ENCODE measurements around the gene RPE.

RPE gene

GRCh38 chr2:210027608-210028007 lies 25.2 kb downstream of the RPE start:
- H3K4me3 ChIP-seq (ENCODE audit: low read length) = no peak overlapping the region
- TF ChIP-seq ZNF274 (IDR thresholded peaks at IDR 0.05; ENCODE audit: low read depth, low read length) = no peak

DNA sequence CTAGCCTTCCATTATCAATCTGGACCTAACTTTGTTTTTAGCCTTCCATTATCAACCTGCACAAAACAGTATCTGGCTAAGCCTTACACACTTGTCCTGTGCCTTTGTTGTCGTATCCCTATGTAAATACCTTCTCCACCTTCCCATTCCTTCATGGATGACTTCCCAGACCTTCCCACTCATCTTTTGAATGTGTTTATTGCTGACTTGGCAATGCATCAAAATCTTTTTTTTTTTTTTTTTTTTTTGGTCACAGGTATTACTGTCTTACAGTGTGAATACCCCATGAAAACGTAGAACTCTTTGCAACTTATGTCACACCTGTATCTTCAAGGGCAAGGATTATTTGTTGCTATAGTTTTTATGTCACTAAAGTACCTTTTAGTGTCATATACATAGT lies 25.7 kb downstream of the RPE start:
- TF ChIP-seq ZNF274 (IDR thresholded peaks at IDR 0.05; ENCODE audit: low read depth, low read length) = no peak
- no peak overlapping the region for H3K4me3 ChIP-seq (ENCODE audit: low read length)

GRCh38 chr2:210034087-210034683 lies 31.7 kb downstream of the RPE start:
- no peak overlapping the region for H3K4me3 ChIP-seq (ENCODE audit: low read length)
- no peak for TF ChIP-seq ZNF274 (IDR thresholded peaks at IDR 0.05; ENCODE audit: low read depth, low read length)

GRCh38 chr2:210035679-210036078 lies 33.2 kb downstream of the RPE start:
- H3K4me3 ChIP-seq (ENCODE audit: low read length) = no peak overlapping the region

GRCh38 chr2:210038078-210038477 lies 35.6 kb downstream of the RPE start:
- no peak for TF ChIP-seq ZNF274 (IDR thresholded peaks at IDR 0.05; ENCODE audit: low read depth, low read length)
- no peak overlapping the region for H3K4me3 ChIP-seq (ENCODE audit: low read length)

More at GRCh38 chr2:210035679-210036078, 33.2 kb downstream of the RPE start:
- no peak for TF ChIP-seq ZNF274 (IDR thresholded peaks at IDR 0.05; ENCODE audit: low read depth, low read length)

GRCh38 chr2:210046851-210047500 lies 44.5 kb downstream of the RPE start:
- H3K4me3 ChIP-seq (ENCODE audit: low read length) = no peak overlapping the region
- TF ChIP-seq ZNF274 (IDR thresholded peaks at IDR 0.05; ENCODE audit: low read depth, low read length) = no peak

DNA sequence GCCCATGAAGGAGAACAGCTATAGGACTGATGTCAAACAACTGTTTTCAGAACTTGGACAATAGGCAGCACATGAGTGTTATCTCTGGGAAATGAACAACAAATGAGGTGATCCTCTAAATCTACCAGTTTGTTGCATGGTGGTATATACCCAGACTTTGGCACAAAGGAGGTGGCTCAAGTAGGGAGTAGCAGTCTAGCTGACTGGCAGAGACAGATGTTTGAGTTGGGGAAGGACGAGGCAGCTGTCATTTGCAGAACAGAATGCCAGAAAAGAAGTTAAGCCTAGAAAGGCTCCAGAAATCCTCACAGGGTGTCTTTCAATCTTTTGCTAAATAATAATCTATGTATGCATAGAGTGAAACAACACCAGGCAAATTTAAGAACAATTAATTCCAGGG lies 47.4 kb downstream of the RPE start:
- no peak overlapping the region for H3K4me3 ChIP-seq (ENCODE audit: low read length)
- TF ChIP-seq ZNF274 (IDR thresholded peaks at IDR 0.05; ENCODE audit: low read depth, low read length) = no peak

GRCh38 chr2:210050885-210051284 lies 48.4 kb downstream of the RPE start:
- H3K4me3 ChIP-seq (ENCODE audit: low read length) = no peak overlapping the region
- TF ChIP-seq ZNF274 (IDR thresholded peaks at IDR 0.05; ENCODE audit: low read depth, low read length) = no peak

DNA sequence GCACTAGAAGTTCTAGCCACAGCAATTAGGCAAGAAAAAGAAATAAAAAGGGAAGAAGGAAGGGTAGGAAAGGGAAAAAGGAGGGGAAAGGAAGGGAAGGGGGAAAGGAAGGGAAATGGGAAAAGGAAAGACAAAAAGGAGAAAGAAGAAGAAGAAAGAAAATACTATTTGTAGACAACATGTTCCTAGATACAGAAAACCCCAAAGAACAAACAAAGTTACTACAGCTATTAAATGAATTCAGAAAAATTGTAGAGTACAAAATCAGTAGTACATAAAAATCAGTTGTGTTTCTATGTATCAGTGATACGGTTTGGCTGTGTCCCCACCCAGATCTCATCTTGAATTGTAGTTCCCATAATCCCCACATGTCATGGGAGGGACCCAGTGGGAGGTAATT lies 52.3 kb downstream of the RPE start:
- no peak overlapping the region for H3K4me3 ChIP-seq (ENCODE audit: low read length)
- TF ChIP-seq ZNF274 (IDR thresholded peaks at IDR 0.05; ENCODE audit: low read depth, low read length) = no peak

DNA sequence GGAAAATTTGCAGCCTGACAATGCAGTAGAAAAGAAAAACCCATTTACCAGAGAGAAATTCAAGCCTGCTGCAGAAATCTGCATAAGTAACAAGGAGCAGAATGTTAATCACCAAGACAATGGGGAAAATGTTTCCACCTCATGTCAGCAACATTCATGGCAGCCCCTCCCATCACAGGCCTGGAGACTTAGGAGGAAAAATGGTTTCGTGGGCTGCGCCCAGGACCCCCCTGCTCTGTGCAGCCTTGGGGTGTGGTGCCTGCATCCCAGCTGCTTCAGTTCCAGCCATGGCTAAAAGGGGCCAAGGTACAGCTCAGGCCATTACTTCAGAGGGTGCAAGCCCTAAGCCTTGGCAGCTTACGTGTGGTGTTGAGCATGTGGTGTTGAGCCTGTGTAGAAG lies 53.4 kb downstream of the RPE start:
- no peak for TF ChIP-seq ZNF274 (IDR thresholded peaks at IDR 0.05; ENCODE audit: low read depth, low read length)
- no peak overlapping the region for H3K4me3 ChIP-seq (ENCODE audit: low read length)

GRCh38 chr2:210063306-210063705 lies 60.9 kb downstream of the RPE start:
- TF ChIP-seq ZNF274 (IDR thresholded peaks at IDR 0.05; ENCODE audit: low read depth, low read length) = no peak
- no peak overlapping the region for H3K4me3 ChIP-seq (ENCODE audit: low read length)

Measured in GM08714 (cell line).